ENCODE measurements around the gene EEF1A1. TPM values are rescaled to one million over a fixed set of nuclear protein-coding genes. Genes with fewer than 3 reads are reported as not detected.

The EEF1A1 gene
- total RNA-seq, 1 experiment from 2014 or later: 12,560 TPM

- Histone ChIP-seq H3K9ac (ENCODE audit: low read length) (no peak overlapping the region), H3K4me2 (ENCODE audit: low read length) (no peak overlapping the region), H3K4me3 (replicated peaks in 1 of 2; ENCODE audit: low read depth in 1 of 2, low read length in 2 of 2) (no peak overlapping the region), H3K9me2 (ENCODE audit: insufficient read depth) (no peaks in the 10 kb centered on the region), H3K4me1 (ENCODE audit: control insufficient read depth in 1 of 2, insufficient read depth in 2 of 2, low read length in 2 of 2) (no peaks in the 10 kb centered on the region), H2AFZ (ENCODE audit: low read depth, low read length, poor library complexity, severe bottlenecking) (no peak overlapping the region), H3K9me3 (ENCODE audit: control insufficient read depth in 1 of 2, insufficient read depth in 1 of 2, low read depth in 1 of 2, low read length in 2 of 2) (no peaks in the 10 kb centered on the region), H3K27ac (ENCODE audit: low read depth, low read length) (no peak overlapping the region), H4K20me1 (ENCODE audit: insufficient read depth) (no peaks in the 10 kb centered on the region), H3K36me3 (ENCODE audit: control insufficient read depth in 1 of 2, insufficient read depth in 2 of 2, low read length in 2 of 2) (peaks cover 33 to 37% of the 10 kb centered on the region in 2 experiments; a peak in 3 of 4 replicates), H3K27me3 (ENCODE audit: insufficient read depth, low read length) (no peaks in the 10 kb centered on the region), H3K79me2 (ENCODE audit: insufficient read depth, low read length) (no peaks in the 10 kb centered on the region)
- ATAC-seq (no peak), DNase-seq (ENCODE audit: low read depth, low spot score) (no peak)
- intact Hi-C loops (cut with micrococcal nuclease): no loop called here
- TF ChIP-seq TCF7L2 (IDR thresholded peaks at IDR 0.05; ENCODE audit: borderline replicate concordance, extremely low read depth, insufficient read depth, insufficient read length) (no peak), ZBTB33 (IDR thresholded peaks at IDR 0.05; ENCODE audit: extremely low read depth, insufficient replicate concordance, low read length) (no peak), ELF1 (IDR thresholded peaks at IDR 0.05; ENCODE audit: borderline replicate concordance, low read depth) (no peak), SP1 (IDR thresholded peaks at IDR 0.05; ENCODE audit: low read depth) (no peak), MAX (IDR thresholded peaks at IDR 0.05) (no peak)
- TF ChIP-seq, protein P1, sequence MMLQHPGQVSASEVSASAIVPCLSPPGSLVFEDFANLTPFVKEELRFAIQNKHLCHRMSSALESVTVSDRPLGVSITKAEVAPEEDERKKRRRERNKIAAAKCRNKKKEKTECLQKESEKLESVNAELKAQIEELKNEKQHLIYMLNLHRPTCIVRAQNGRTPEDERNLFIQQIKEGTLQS (IDR thresholded peaks at IDR 0.05): no peak
- ChIA-PET RAD21 (ENCODE audit: low non-redundant PET in 1 of 2, low total read pairs in 2 of 2, uncharacterized antibody in 2 of 2, unreplicated experiment in 2 of 2) (no interaction called here), POLR2A (no interaction called here), CTCF (no interaction called here)
- BruUV-seq (replicated peaks): no TSS peak
Observed at GRCh38 chr6:73476723-73477122, 44.1 kb downstream of the EEF1A1 start.
